ENCODE data around the gene ADGRG1.
A peak's percentile ranks its signal among the peaks of the same experiment; 100 is the strongest.
"Not testable (repeated sequence)": the region's sequence is repeated elsewhere in the genome, so short reads cannot be mapped to it uniquely, and the experiment has no call there.

Gene ADGRG1

GRCh38 chr16:57628008-57628781 lies at the start of gene ADGRG1:
TSS of gene ADGRG1 (plus strand) at chr16:57628630. CDS start at chr16:57650288, 21,658 bp downstream.
- peak; percentile 70 to 80 for ATAC-seq

GRCh38 chr16:57579361-57579665 lies 49.1 kb upstream of the ADGRG1 start:
- ATAC-seq, result no peak

GRCh38 chr16:57585051-57585687 lies 43.3 kb upstream of the ADGRG1 start:
- no peak for ATAC-seq

GRCh38 chr16:57588831-57589230 lies 39.6 kb upstream of the ADGRG1 start:
- no peak for ATAC-seq

GRCh38 chr16:57589374-57589773 lies 39.1 kb upstream of the ADGRG1 start:
- no peak for ATAC-seq

GRCh38 chr16:57590654-57591085 lies 37.8 kb upstream of the ADGRG1 start:
- no peak for ATAC-seq

GRCh38 chr16:57591086-57591869 lies 37.2 kb upstream of the ADGRG1 start:
- ATAC-seq, result peak; percentile 96 to 98

GRCh38 chr16:57591870-57592485 lies 36.5 kb upstream of the ADGRG1 start:
- no peak for ATAC-seq

- peak; percentile 53 to 58 for ATAC-seq
These were observed 35.8 kb upstream of the ADGRG1 start for GRCh38 chr16:57592591-57593003.

GRCh38 chr16:57593021-57593420 lies 35.4 kb upstream of the ADGRG1 start:
- ATAC-seq, result no peak

- no peak for ATAC-seq
These were observed 34.4 kb upstream of the ADGRG1 start for GRCh38 chr16:57593990-57594389.

GRCh38 chr16:57594531-57595031 lies 33.8 kb upstream of the ADGRG1 start:
- no peak for ATAC-seq

GRCh38 chr16:57596234-57596633 lies 32.2 kb upstream of the ADGRG1 start:
- not testable (repeated sequence) for ATAC-seq

GRCh38 chr16:57598437-57598836 lies 30.0 kb upstream of the ADGRG1 start:
- ATAC-seq, result no peak

GRCh38 chr16:57600048-57600835 lies 28.2 kb upstream of the ADGRG1 start:
- ATAC-seq, result no peak

GRCh38 chr16:57600952-57601580 lies 27.4 kb upstream of the ADGRG1 start:
- no peak for ATAC-seq

- peak; percentile 95 to 96 for ATAC-seq
These were observed 26.5 kb upstream of the ADGRG1 start for GRCh38 chr16:57601801-57602478.

GRCh38 chr16:57603115-57604024 lies 25.1 kb upstream of the ADGRG1 start:
- ATAC-seq, result no peak

GRCh38 chr16:57604177-57604576 lies 24.3 kb upstream of the ADGRG1 start:
- ATAC-seq, result no peak

All from activated CD4-positive, CD25-positive, alpha-beta regulatory T cell treated with anti-CD3 and anti-CD28 coated beads, Interleukin-2, amount 50 U/mL, for 24 hours (primary cell).